Tibial nerve (tissue), 4 donors: ENCODE results near the gene KHNYN. TPM values are rescaled to one million over a fixed set of nuclear protein-coding genes. Genes with fewer than 3 reads are reported as not detected.
"Not testable (repeated sequence)": the region's sequence is repeated elsewhere in the genome, so short reads cannot be mapped to it uniquely, and the experiment has no call there.

ENCODE experiments used
- DNase-seq, 2 donors: peaks; one replicate each; pipeline ENCODE4 v3.0.0-alpha.2; 2019; ENCODE audit warnings: low spot score in 2 of 2
- H3K27ac ChIP-seq, 4 donors: fragments of 200-600 bp; sonication (generic) in 3 of 4; one replicate each; pipeline ENCODE4 v1.5.1; 2017 to 2019; ENCODE audit warnings: mild to moderate bottlenecking in 1 of 4
- H3K27me3 ChIP-seq, 2 donors: fragments of 200-600 bp; sonication (generic) in 1 of 2; one replicate each; pipeline versions ENCODE4 v1.5.1 to v1.6.0; 2017 to 2019
- H3K36me3 ChIP-seq, 3 donors: fragments of 200-600 bp; sonication (generic); one replicate each; pipeline ENCODE4 v1.5.1; 2018 to 2019
- H3K4me1 ChIP-seq, 4 donors: fragments of 200-600 bp; sonication (generic) in 3 of 4; one replicate each; pipeline ENCODE4 v1.5.1; 2017 to 2019
- H3K4me3 ChIP-seq, 4 donors: fragments of 200-600 bp; sonication (generic) in 3 of 4; one replicate each; pipeline ENCODE4 v1.5.1; 2017 to 2019; ENCODE audit warnings: mild to moderate bottlenecking in 1 of 4, moderate library complexity in 1 of 4
- H3K9me3 ChIP-seq, 4 donors: fragments of 200-600 bp; sonication (generic) in 3 of 4; one replicate each; pipeline ENCODE4 v1.5.1; 2017 to 2019
- CTCF ChIP-seq, 5 experiments: fragments of 200-600 bp in 3 of 5; fragments of 450-650 bp in 2 of 5; sonication (generic) in 3 of 5; IDR thresholded peaks; one replicate each; pipeline ENCODE4 v1.5.1; 2016 to 2019; ENCODE audit warnings: antibody characterized with exemption in 5 of 5, mild to moderate bottlenecking in 3 of 5, moderate library complexity in 2 of 5
- EP300 ChIP-seq, 2 donors: sonication (generic); formaldehyde crosslinking; IDR thresholded peaks; one replicate each; pipeline ENCODE4 v1.6.1; 2017; ENCODE audit warnings: antibody characterized with exemption in 2 of 2, mild to moderate bottlenecking in 1 of 2
- POLR2A ChIP-seq, 2 donors: fragments of 450-650 bp; IDR thresholded peaks; one replicate each; pipeline ENCODE4 v1.6.1; 2017; ENCODE audit warnings: antibody characterized with exemption in 2 of 2, mild to moderate bottlenecking in 2 of 2, moderate library complexity in 2 of 2
- WGBS, 2 donors: methylation state at CpG; one replicate each; pipeline ENCODE4 v1.1.5; 2018; 5-methylcytosine and 5-hydroxymethylcytosine counted together
- total RNA-seq, 4 donors: library from RNA; depleted of rRNA; stranded (reverse); fragments of >200 nt; gene quantifications; one replicate each; pipeline ENCODE4 v1.1.0, GENCODE V29; 2016

The KHNYN gene
- total RNA-seq, 4 donors from 2014 or later: 66.8 to 106 (median 84.5) TPM

GRCh38 chr14:24387009-24387345 lies 42.8 kb upstream of the KHNYN start:
- no peak overlapping the region for H3K4me3 ChIP-seq
- peaks cover 0 to 8% (median 0%) of the 10 kb centered on the region in 4 donors for H3K4me1 ChIP-seq
- no peaks in the 10 kb centered on the region for H3K36me3 ChIP-seq
- WGBS, 2 donors: 74 to 76% methylated on average over 2 of the region's 2 CpGs
- no peak for DNase-seq
- H3K9me3 ChIP-seq: no peaks in the 10 kb centered on the region
- no peak overlapping the region for H3K27ac ChIP-seq
- no peaks in the 10 kb centered on the region for H3K27me3 ChIP-seq
- no peak for TF ChIP-seq EP300 (IDR thresholded peaks at IDR 0.05)
- TF ChIP-seq POLR2A (IDR thresholded peaks at IDR 0.05): no peak
- TF ChIP-seq CTCF (IDR thresholded peaks at IDR 0.05): no peak

- H3K4me1 ChIP-seq: peaks cover 0 to 11% (median 0%) of the 10 kb centered on the region in 4 donors
- not testable (repeated sequence) for H3K9me3 ChIP-seq, H3K27ac ChIP-seq, H3K36me3 ChIP-seq, H3K27me3 ChIP-seq, DNase-seq, H3K4me3 ChIP-seq
- 78 to 82% methylated on average over 5 of the region's 5 CpGs for WGBS, 2 donors
Observed at GRCh38 chr14:24387579-24387978, 42.2 kb upstream of the KHNYN start.

- Histone ChIP-seq H3K36me3 (no peaks in the 10 kb centered on the region), H3K27ac (no peak overlapping the region), H3K4me3 (no peak overlapping the region), H3K27me3 (no peaks in the 10 kb centered on the region), H3K4me1 (peaks cover 0 to 11% (median 0%) of the 10 kb centered on the region in 4 donors), H3K9me3 (no peaks in the 10 kb centered on the region)
- 50 to 62% methylated on average over 2 of the region's 2 CpGs for WGBS, 2 donors
- TF ChIP-seq POLR2A (IDR thresholded peaks at IDR 0.05): no peak
- TF ChIP-seq EP300 (IDR thresholded peaks at IDR 0.05): no peak
- no peak for TF ChIP-seq CTCF (IDR thresholded peaks at IDR 0.05)
- DNase-seq: no peak
Observed at GRCh38 chr14:24388474-24389179, 41.1 kb upstream of the KHNYN start.

GRCh38 chr14:24389226-24389848 lies 40.4 kb upstream of the KHNYN start:
- no peak overlapping the region for H3K27ac ChIP-seq
- 45 to 46% methylated on average over 11 of the region's 11 CpGs for WGBS, 2 donors
- no peak overlapping the region for H3K4me3 ChIP-seq

GRCh38 chr14:24390701-24391468 lies 38.9 kb upstream of the KHNYN start:
- Histone ChIP-seq H3K27ac (no peak overlapping the region), H3K4me1 (peaks cover 0 to 11% (median 0%) of the 10 kb centered on the region in 4 donors), H3K9me3 (no peaks in the 10 kb centered on the region), H3K36me3 (no peaks in the 10 kb centered on the region), H3K4me3 (no peak overlapping the region), H3K27me3 (no peaks in the 10 kb centered on the region)
- no peak for DNase-seq
- WGBS, 2 donors: 73 to 75% methylated on average over 6 of the region's 6 CpGs
- TF ChIP-seq POLR2A (IDR thresholded peaks at IDR 0.05) (no peak), EP300 (IDR thresholded peaks at IDR 0.05) (no peak), CTCF (IDR thresholded peaks at IDR 0.05) (no peak)

More at GRCh38 chr14:24389226-24389848, 40.4 kb upstream of the KHNYN start:
- TF ChIP-seq EP300 (IDR thresholded peaks at IDR 0.05) (no peak), CTCF (IDR thresholded peaks at IDR 0.05) (no peak), POLR2A (IDR thresholded peaks at IDR 0.05) (no peak)
- Histone ChIP-seq H3K36me3 (no peaks in the 10 kb centered on the region), H3K9me3 (no peaks in the 10 kb centered on the region), H3K27me3 (no peaks in the 10 kb centered on the region), H3K4me1 (peaks cover 0 to 11% (median 0%) of the 10 kb centered on the region in 4 donors)
- no peak for DNase-seq
